ENCODE measurements around the gene ZDHHC8. TPM values are rescaled to one million over a fixed set of nuclear protein-coding genes. Genes with fewer than 3 reads are reported as not detected.

Gene ZDHHC8
- total and polyA plus RNA-seq, 7 donors, result 1.8 to 26.0 (median 5.4) TPM

- intact Hi-C loops (cut with DNase I), result loop anchor here (10.0 kb wide), 1 partner anchor 284 kb away; the partner anchor contains the start of genes GNB1L and RTL10
- peak overlapping the region; percentile 14 to 42 (median 34) for H3K27ac ChIP-seq
Observed at GRCh38 chr22:20138417-20138738, 6.8 kb downstream of the ZDHHC8 start.

GRCh38 chr22:20138868-20139267, 7.3 kb downstream of the ZDHHC8 start:
- no peaks in the 10 kb centered on the region for H3K27me3 ChIP-seq
- no peak for TF ChIP-seq EP300 (IDR thresholded peaks at IDR 0.05)
- TF ChIP-seq POLR2AphosphoS5 (IDR thresholded peaks at IDR 0.05), result no peak
- TF ChIP-seq POLR2A (IDR thresholded peaks at IDR 0.05), result no peak
- TF ChIP-seq CTCF (IDR thresholded peaks at IDR 0.05), result no peak
- DNase-seq, result no peak
- H3K4me3 ChIP-seq, result no peak overlapping the region
- peaks cover 0 to 26% (median 0%) of the 10 kb centered on the region in 4 donors for H3K36me3 ChIP-seq
- 91 to 92% methylated on average over 16 of the region's 16 CpGs for WGBS, 2 donors
- intact Hi-C loops (cut with DNase I), result loop anchor here (10.0 kb wide), 1 partner anchor 284 kb away; the partner anchor contains the start of genes GNB1L and RTL10
- peaks cover 0 to 49% (median 45%) of the 10 kb centered on the region in 4 donors for H3K4me1 ChIP-seq
- no peaks in the 10 kb centered on the region for H3K9me3 ChIP-seq
- H3K27ac ChIP-seq, result no peak overlapping the region

More at GRCh38 chr22:20138417-20138738, 6.8 kb downstream of the ZDHHC8 start:
- no peaks in the 10 kb centered on the region for H3K27me3 ChIP-seq
- 24 to 66% methylated on average over 4 of the region's 4 CpGs for WGBS, 2 donors
- TF ChIP-seq CTCF (IDR thresholded peaks at IDR 0.05) (no peak), EP300 (IDR thresholded peaks at IDR 0.05) (no peak), POLR2A (IDR thresholded peaks at IDR 0.05) (no peak), POLR2AphosphoS5 (IDR thresholded peaks at IDR 0.05) (no peak)
- no peak overlapping the region for H3K4me3 ChIP-seq
- H3K9me3 ChIP-seq, result no peaks in the 10 kb centered on the region
- peaks cover 0 to 54% (median 49%) of the 10 kb centered on the region in 4 donors for H3K4me1 ChIP-seq
- no peak for DNase-seq
- peaks cover 0 to 22% (median 0%) of the 10 kb centered on the region in 4 donors for H3K36me3 ChIP-seq

- TF ChIP-seq CTCF (IDR thresholded peaks at IDR 0.05) (no peak), EP300 (IDR thresholded peaks at IDR 0.05) (no peak), POLR2AphosphoS5 (IDR thresholded peaks at IDR 0.05) (no peak), POLR2A (IDR thresholded peaks at IDR 0.05) (no peak)
- Histone ChIP-seq H3K27me3 (no peaks in the 10 kb centered on the region), H3K36me3 (peaks cover 0 to 31% (median 0%) of the 10 kb centered on the region in 4 donors), H3K4me1 (peaks cover 0 to 42% (median 39%) of the 10 kb centered on the region in 4 donors), H3K4me3 (no peak overlapping the region), H3K27ac (no peak overlapping the region), H3K9me3 (no peaks in the 10 kb centered on the region)
- DNase-seq, result no peak
- intact Hi-C loops (cut with DNase I), result loop anchor here (10.0 kb wide), 1 partner anchor 285 kb away; the partner anchor contains the start of genes GNB1L and RTL10
- 85 to 93% methylated on average over 36 of the region's 36 CpGs for WGBS, 2 donors
Observed at GRCh38 chr22:20139391-20140106, 7.9 kb downstream of the ZDHHC8 start.

- H3K4me3 ChIP-seq, result no peak overlapping the region
- H3K36me3 ChIP-seq, result peaks cover 0 to 31% (median 0%) of the 10 kb centered on the region in 4 donors
- no peak overlapping the region for H3K27ac ChIP-seq
- WGBS, 2 donors, result 93% methylated on average over 11 of the region's 11 CpGs
- no peaks in the 10 kb centered on the region for H3K9me3 ChIP-seq
- H3K27me3 ChIP-seq, result no peaks in the 10 kb centered on the region
- peaks cover 0 to 37% (median 36%) of the 10 kb centered on the region in 4 donors for H3K4me1 ChIP-seq
- no peak for DNase-seq
- TF ChIP-seq CTCF (IDR thresholded peaks at IDR 0.05) (no peak), POLR2A (IDR thresholded peaks at IDR 0.05) (no peak), POLR2AphosphoS5 (IDR thresholded peaks at IDR 0.05) (no peak), EP300 (IDR thresholded peaks at IDR 0.05) (no peak)
- intact Hi-C loops (cut with DNase I), result no loop called here
Observed at GRCh38 chr22:20140107-20140445, 8.5 kb downstream of the ZDHHC8 start.
